Panc1 (cell line): ENCODE measurements around the gene LACRT.

Experiments
- CTCF ChIP-seq: fragments of 450-650 bp; IDR thresholded peaks from 2 replicates; pipeline ENCODE4 v1.5.1; 2017; ENCODE audit warnings: mild to moderate bottlenecking
- POLR2AphosphoS5 ChIP-seq: IDR thresholded peaks from 2 replicates; pipeline ENCODE4 v1.6.1; 2012; ENCODE audit warnings: mild to moderate bottlenecking, low read depth, low read length, moderate library complexity
- REST ChIP-seq, 2 experiments: IDR thresholded peaks; 2 replicates each; pipeline ENCODE4 v1.6.1; 2011 to 2012; ENCODE audit warnings: low read depth in 2 of 2, control low read depth in 1 of 2, low read length in 1 of 2, mild to moderate bottlenecking in 1 of 2, moderate library complexity in 1 of 2; ENCODE audit not compliant: insufficient read depth in 1 of 2
- SIN3A ChIP-seq: IDR thresholded peaks from 2 replicates; pipeline ENCODE4 v1.6.1; 2012; ENCODE audit warnings: low read depth, mild to moderate bottlenecking, low read length, moderate library complexity, borderline replicate concordance; ENCODE audit not compliant: insufficient read depth
- TCF7L2 ChIP-seq: IDR thresholded peaks from 2 replicates; pipeline ENCODE4 v1.6.1; 2011; ENCODE audit warnings: mild to moderate bottlenecking, low read depth, low read length, inconsistent platforms

GRCh38 chr12:54634795-54635194 is at the start of gene LACRT:
- TF ChIP-seq REST (IDR thresholded peaks at IDR 0.05; ENCODE audit: insufficient read depth in 1 of 2, low read depth in 2 of 2, low read length in 1 of 2) (no peak), POLR2AphosphoS5 (no peak), CTCF (no peak), SIN3A (no peak), TCF7L2 (no peak)
